Endothelial cell of umbilical vein (primary cell): ENCODE measurements around the gene TLR9. TPM values are rescaled to one million over a fixed set of nuclear protein-coding genes. Genes with fewer than 3 reads are reported as not detected.

ENCODE experiments used
- BruUV-seq: library from RNA; stranded (reverse); fragments of 400-500 nt; replicated peaks from 2 replicates; lab custom pipeline; 2021; lab: Mats Ljungman, UMichigan
- CTCF ChIA-PET: fragments of 300-600, 350-600 bp; sonication (Branson Sonifier 250); formaldehyde crosslinking; loops from one replicate; lab custom pipeline; 2021; ENCODE audit warnings: antibody characterized with exemption, inconsistent platforms; lab: Charles Lee
- POLR2A ChIA-PET: fragments of 300-600, 350-600 bp; sonication (Branson Sonifier 250); formaldehyde crosslinking; loops from one replicate; lab custom pipeline; 2021; ENCODE audit warnings: antibody characterized with exemption, inconsistent platforms; lab: Charles Lee
- DNase-seq: peaks from one replicate; pipeline ENCODE4 v3.0.0-alpha.2; 2011; ENCODE audit warnings: low read depth, low spot score
- FAIRE-seq: peaks from 2 replicates; lab custom pipeline; 2011; peaks lifted over from hg19 to GRCh38; lab: Jason Lieb, UNC
- H2AFZ ChIP-seq: 2 replicates; pipeline ENCODE4 v1.6.0; 2012; ENCODE audit warnings: low read depth, low read length, control low read depth, inconsistent platforms
- H3K27ac ChIP-seq: 2 replicates; pipeline ENCODE4 v1.5.1; 2011; ENCODE audit warnings: low read depth, mild to moderate bottlenecking, control low read depth, low read length, moderate library complexity; ENCODE audit not compliant: insufficient read depth
- H3K27me3 ChIP-seq, 2 experiments: 2 replicates each; pipeline versions ENCODE4 v1.6.0 to v1.6.1; 2011; ENCODE audit warnings: low read length in 2 of 2, mixed read lengths in 1 of 2; ENCODE audit not compliant: control insufficient read depth in 2 of 2, insufficient read depth in 2 of 2
- H3K36me3 ChIP-seq, 2 experiments: 2 replicates in 1 of 2; 3 replicates in 1 of 2; pipeline ENCODE4 v1.5.1; 2011; ENCODE audit warnings: low read length in 2 of 2, mild to moderate bottlenecking in 1 of 2, moderate library complexity in 1 of 2; ENCODE audit not compliant: control insufficient read depth in 2 of 2, insufficient read depth in 2 of 2; ENCODE audit errors: extremely low read depth in 1 of 2
- H3K4me1 ChIP-seq: 3 replicates; pipeline ENCODE4 v1.5.1; 2011; ENCODE audit warnings: mild to moderate bottlenecking, low read length; ENCODE audit not compliant: control insufficient read depth, insufficient read depth; ENCODE audit errors: extremely low read depth
- H3K4me2 ChIP-seq: 2 replicates; pipeline ENCODE4 v1.6.1; 2011; ENCODE audit warnings: low read length, control low read depth, mixed read lengths; ENCODE audit not compliant: insufficient read depth
- H3K4me3 ChIP-seq, 3 experiments: fragments of 200-600 bp in 1 of 3; sonication (generic), shearing (Covaris generic) in 1 of 3; replicated peaks in 1 of 3; 2 replicates each; pipeline ENCODE4 v1.5.1; 2011 to 2016; ENCODE audit warnings: control low read depth in 3 of 3, low read length in 3 of 3, mild to moderate bottlenecking in 2 of 3, inconsistent platforms in 1 of 3, low read depth in 1 of 3, moderate library complexity in 1 of 3; ENCODE audit not compliant: insufficient read depth in 1 of 3
- H3K79me2 ChIP-seq: 2 replicates; pipeline ENCODE4 v1.6.0; 2012; ENCODE audit warnings: low read length, inconsistent platforms; ENCODE audit not compliant: control insufficient read depth, insufficient read depth
- H3K9ac ChIP-seq: replicated peaks from 2 replicates; pipeline ENCODE3; 2011; ENCODE audit warnings: low read length, control low read depth; ENCODE audit not compliant: insufficient read depth; ENCODE audit errors: extremely low read depth
- H3K9me1 ChIP-seq: replicated peaks from 3 replicates; pipeline ENCODE4 v1.6.0; 2011; ENCODE audit warnings: mild to moderate bottlenecking, low read length; ENCODE audit not compliant: control insufficient read depth, insufficient read depth; ENCODE audit errors: extremely low read depth
- H3K9me3 ChIP-seq: replicated peaks from 2 replicates; pipeline ENCODE4 v1.5.1; 2012; ENCODE audit warnings: low read length, inconsistent platforms; ENCODE audit not compliant: control insufficient read depth, insufficient read depth
- H4K20me1 ChIP-seq: replicated peaks from 2 replicates; pipeline ENCODE3; 2011; ENCODE audit warnings: mild to moderate bottlenecking, low read length; ENCODE audit not compliant: control insufficient read depth, insufficient read depth; ENCODE audit errors: extremely low read depth
- CTCF ChIP-seq, 2 donors: IDR thresholded peaks; 1 replicate in 1 of 2; 2 replicates in 1 of 2; pipeline ENCODE4 v1.5.1; 2011; ENCODE audit warnings: low read length in 2 of 2, mild to moderate bottlenecking in 2 of 2, moderate library complexity in 2 of 2, control low read depth in 1 of 2, inconsistent platforms in 1 of 2, low read depth in 1 of 2; ENCODE audit not compliant: insufficient read depth in 1 of 2; ENCODE audit errors: extremely low read depth in 1 of 2
- EZH2 ChIP-seq: IDR thresholded peaks from 2 replicates; pipeline ENCODE4 v1.6.1; 2012; ENCODE audit warnings: borderline replicate concordance, low read depth, mild to moderate bottlenecking, moderate library complexity, low read length, inconsistent platforms; ENCODE audit not compliant: severe bottlenecking
- FOS ChIP-seq: IDR thresholded peaks from 2 replicates; pipeline ENCODE4 v1.6.1; 2011; ENCODE audit warnings: mild to moderate bottlenecking, low read length, moderate library complexity, borderline replicate concordance; ENCODE audit not compliant: insufficient read depth
- GATA2 ChIP-seq: IDR thresholded peaks from 2 replicates; pipeline ENCODE4 v1.7.0; 2011; ENCODE audit warnings: low read depth, mild to moderate bottlenecking, moderate library complexity, mixed read lengths, low read length; ENCODE audit not compliant: insufficient read length, insufficient read depth
- JUN ChIP-seq: IDR thresholded peaks from 2 replicates; pipeline ENCODE4 v1.6.1; 2011; ENCODE audit warnings: borderline replicate concordance, low read depth; ENCODE audit not compliant: insufficient read length, insufficient read depth
- MAX ChIP-seq: IDR thresholded peaks from 2 replicates; pipeline ENCODE4 v1.6.1; 2011; ENCODE audit not compliant: insufficient read depth, insufficient read length
- MYC ChIP-seq: IDR thresholded peaks from one replicate; pipeline ENCODE4 v1.6.1; 2011; ENCODE audit warnings: mild to moderate bottlenecking, low read depth, low read length
- POLR2A ChIP-seq: IDR thresholded peaks from 2 replicates; pipeline ENCODE4 v1.6.1; 2012; ENCODE audit warnings: low read depth, mild to moderate bottlenecking, control low read depth, low read length
- POLR2AphosphoS5 ChIP-seq: IDR thresholded peaks from 2 replicates; pipeline ENCODE4 v1.6.1; 2012; ENCODE audit warnings: low read depth, mild to moderate bottlenecking, control low read depth, low read length, moderate library complexity; ENCODE audit not compliant: insufficient read depth
- dilution Hi-C: fragments of 300-500 bp; cut with MboI; formaldehyde crosslinking; loops from one replicate; pipeline ENCODE4 v1.15.0; 2019; ENCODE audit warnings: low sequenced_read_pairs; ENCODE audit not compliant: extremely low pct_ligation_motif_present
- intact Hi-C: fragments of 100-400 bp; cut with micrococcal nuclease; formaldehyde crosslinking; loops from one replicate; pipeline ENCODE4 v1.10.0; 2022
- polyA plus RNA-seq, 4 experiments: library from polyadenylated mRNA; depleted of rRNA in 3 of 4; stranded (reverse) in 3 of 4; unstranded in 1 of 4; fragments of >200 nt; gene quantifications; 2 replicates each; pipeline versions ENCODE4 v1.2.1 to v1.2.3, GENCODE V29; 2011 to 2012; ENCODE audit warnings: missing spikeins in 1 of 4
- total RNA-seq: library from RNA; stranded (reverse); gene quantifications from 2 replicates; pipeline ENCODE4 v1.2.3, GENCODE V29; 2021

TLR9 gene
- total and polyA plus RNA-seq, 2 donors (not counting 3 experiments of a cell fraction or from before 2014, with no cell fraction given), result not detected

- H3K4me2 ChIP-seq, result no peak overlapping the region
- no peak overlapping the region for H3K27ac ChIP-seq
- H3K9me3 ChIP-seq, result no peaks in the 10 kb centered on the region
- FAIRE-seq, result no peak
- no peak overlapping the region for H3K9ac ChIP-seq
- BruUV-seq, result no TSS peak
- POLR2A ChIA-PET, result interaction anchor here (0.5 kb wide), 1 partner anchor 24 kb away, joined by 5 read pairs; no protein-coding TSS in a partner anchor
- no peak overlapping the region for H3K4me3 ChIP-seq
- H3K79me2 ChIP-seq, result peaks cover 13% of the 10 kb centered on the region
- dilution Hi-C loops (no loop called here), intact Hi-C loops (loop anchor here (1.0 kb wide), 1 partner anchor 108 kb away; no protein-coding TSS in a partner anchor)
- H4K20me1 ChIP-seq, result no peaks in the 10 kb centered on the region
- no peaks in the 10 kb centered on the region for H3K27me3 ChIP-seq
- peaks cover 14 to 27% of the 10 kb centered on the region in 2 experiments for H3K36me3 ChIP-seq
- CTCF ChIA-PET, result interaction anchor here (0.7 to 5.3 kb wide), 23 partner anchors 8 to 216 kb away, joined by 3 to 91 read pairs (median 7); partner anchors contain the start of genes GLYCTK and WDR82
- H3K9me1 ChIP-seq, result no peaks in the 10 kb centered on the region
- H2AFZ ChIP-seq, result no peak overlapping the region
- TF ChIP-seq POLR2AphosphoS5 (no peak), JUN (no peak), MYC (no peak), EZH2 (no peak), CTCF (IDR thresholded peaks at IDR 0.05; ENCODE audit: extremely low read depth in 1 of 2, insufficient read depth in 1 of 2, low read depth in 1 of 2, low read length in 2 of 2) (no peak), FOS (no peak), MAX (no peak), POLR2A (no peak), GATA2 (no peak)
- no peaks in the 10 kb centered on the region for H3K4me1 ChIP-seq
- DNase-seq, result no peak
Measured at GRCh38 chr3:52230889-52231499, 5.5 kb upstream of the TLR9 start.
